ENCODE data around the gene TNFAIP8L1. TPM values are rescaled to one million over a fixed set of nuclear protein-coding genes. Genes with fewer than 3 reads are reported as not detected.
A peak's percentile ranks its signal among the peaks of the same experiment; 100 is the strongest.

The TNFAIP8L1 gene
- total RNA-seq, 2 donors from 2014 or later: 8.3 to 10.3 TPM

GRCh38 chr19:4600082-4600481 lies 39.2 kb upstream of the TNFAIP8L1 start:
- Mint-ChIP-seq H3K9me3 (no peaks in the 10 kb centered on the region), H3K27me3 (peaks cover 0 to 9% of the 10 kb centered on the region in 2 donors), H3K4me1 (ENCODE audit: low read depth in 2 of 2) (peaks cover 8 to 10% of the 10 kb centered on the region in 2 donors), H3K27ac (no peak overlapping the region), H3K4me3 (no peak overlapping the region), H3K36me3 (no peaks in the 10 kb centered on the region)
- no peak for DNase-seq (ENCODE audit: low spot score)
- no peak for ATAC-seq

DNA sequence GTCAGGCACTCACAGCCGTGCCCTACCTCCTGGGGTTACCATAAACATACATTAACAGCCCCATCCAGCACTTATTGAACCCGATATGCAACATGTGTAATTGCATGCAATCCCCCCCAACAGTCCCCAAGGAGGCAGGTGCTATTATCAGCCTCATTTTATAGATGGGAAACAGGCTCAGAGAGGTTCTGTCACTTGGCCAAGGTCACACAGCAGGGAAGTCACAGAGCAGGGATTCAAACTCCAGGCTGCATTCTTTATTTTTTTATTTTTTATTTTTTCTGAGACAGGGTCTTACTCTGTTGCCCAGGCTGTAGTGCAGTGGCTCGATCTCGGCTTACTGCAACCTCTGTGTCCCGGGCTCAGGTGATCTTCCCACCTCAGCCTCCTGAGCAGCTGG lies 38.4 kb upstream of the TNFAIP8L1 start:
- H3K4me3 Mint-ChIP-seq: no peak overlapping the region
- H3K27me3 Mint-ChIP-seq: peaks cover 0 to 9% of the 10 kb centered on the region in 2 donors
- no peak for ATAC-seq
- no peak overlapping the region for H3K27ac Mint-ChIP-seq
- no peaks in the 10 kb centered on the region for H3K36me3 Mint-ChIP-seq
- H3K9me3 Mint-ChIP-seq: no peaks in the 10 kb centered on the region
- DNase-seq (ENCODE audit: low spot score): no peak
- H3K4me1 Mint-ChIP-seq (ENCODE audit: low read depth in 2 of 2): peaks cover 8 to 10% of the 10 kb centered on the region in 2 donors

- no peak for ATAC-seq
- peaks cover 0 to 6% of the 10 kb centered on the region in 2 donors for H3K27me3 Mint-ChIP-seq
- DNase-seq (ENCODE audit: low spot score): no peak
- peaks cover 5 to 7% of the 10 kb centered on the region in 2 donors for H3K4me1 Mint-ChIP-seq (ENCODE audit: low read depth in 2 of 2)
- no peaks in the 10 kb centered on the region for H3K9me3 Mint-ChIP-seq
- no peaks in the 10 kb centered on the region for H3K36me3 Mint-ChIP-seq
- no peak overlapping the region for H3K4me3 Mint-ChIP-seq
- H3K27ac Mint-ChIP-seq: no peak overlapping the region
Observed at GRCh38 chr19:4602173-4602788, 37.0 kb upstream of the TNFAIP8L1 start.

- Mint-ChIP-seq H3K4me1 (ENCODE audit: low read depth in 2 of 2) (peaks cover 3 to 5% of the 10 kb centered on the region in 2 donors), H3K27me3 (peaks cover 0 to 6% of the 10 kb centered on the region in 2 donors), H3K4me3 (no peak overlapping the region), H3K36me3 (no peaks in the 10 kb centered on the region), H3K27ac (no peak overlapping the region), H3K9me3 (no peaks in the 10 kb centered on the region)
- DNase-seq (ENCODE audit: low spot score) (no peak), ATAC-seq (no peak)
Observed at GRCh38 chr19:4602915-4603314, 36.4 kb upstream of the TNFAIP8L1 start.

- peaks cover 2 to 8% of the 10 kb centered on the region in 2 donors for H3K27me3 Mint-ChIP-seq
- H3K9me3 Mint-ChIP-seq: no peaks in the 10 kb centered on the region
- no peaks in the 10 kb centered on the region for H3K36me3 Mint-ChIP-seq
- DNase-seq (ENCODE audit: low spot score): no peak
- no peaks in the 10 kb centered on the region for H3K4me1 Mint-ChIP-seq (ENCODE audit: low read depth in 2 of 2)
- no peak overlapping the region for H3K27ac Mint-ChIP-seq
- ATAC-seq: no peak
- H3K4me3 Mint-ChIP-seq: no peak overlapping the region
Observed at GRCh38 chr19:4604912-4605311, 34.4 kb upstream of the TNFAIP8L1 start.

GRCh38 chr19:4606181-4606580 lies 33.1 kb upstream of the TNFAIP8L1 start:
- ATAC-seq (no peak), DNase-seq (ENCODE audit: low spot score) (no peak)
- no peaks in the 10 kb centered on the region for H3K9me3 Mint-ChIP-seq
- no peaks in the 10 kb centered on the region for H3K4me1 Mint-ChIP-seq (ENCODE audit: low read depth in 2 of 2)
- no peak overlapping the region for H3K4me3 Mint-ChIP-seq
- H3K27ac Mint-ChIP-seq: no peak overlapping the region
- H3K27me3 Mint-ChIP-seq: peaks cover 15 to 16% of the 10 kb centered on the region in 2 donors
- no peaks in the 10 kb centered on the region for H3K36me3 Mint-ChIP-seq

DNA sequence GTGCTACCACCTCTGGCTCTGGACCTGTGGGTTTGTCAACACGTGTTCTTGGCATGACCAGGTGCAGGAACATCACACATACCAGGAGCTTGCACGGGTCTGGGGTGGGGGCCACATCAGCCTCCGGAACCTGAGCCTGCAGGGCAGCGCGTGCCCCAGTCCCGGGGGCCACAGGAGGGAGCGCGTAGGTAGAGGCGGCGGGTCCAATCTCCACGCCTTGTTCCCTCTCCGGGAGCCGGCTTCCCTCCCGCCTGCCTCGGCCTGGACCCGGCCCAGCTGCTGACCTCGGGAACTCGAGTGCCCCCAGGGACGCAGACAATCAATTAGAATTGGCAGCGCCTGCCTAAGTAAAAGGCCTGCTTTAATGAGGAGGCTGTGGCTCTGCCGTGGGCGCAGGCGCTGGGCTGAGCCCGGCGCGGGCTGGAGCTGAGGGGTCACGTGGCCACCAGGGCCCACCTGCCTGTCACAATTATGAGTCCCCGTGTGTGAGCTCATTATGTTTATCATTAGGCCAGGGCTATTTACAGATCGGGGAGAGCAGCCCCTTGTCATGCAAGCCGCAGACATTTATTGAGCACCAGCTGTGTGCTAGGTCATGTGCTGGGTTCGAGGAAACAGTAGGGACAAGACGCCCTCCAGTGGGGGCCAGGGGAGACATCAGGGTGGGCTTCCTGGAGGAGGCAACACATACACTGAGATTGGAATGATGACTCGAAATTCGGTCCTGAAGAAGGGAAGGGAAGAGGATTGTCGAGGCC lies 32.2 kb upstream of the TNFAIP8L1 start:
- H3K4me1 Mint-ChIP-seq (ENCODE audit: low read depth in 2 of 2): no peaks in the 10 kb centered on the region
- no peaks in the 10 kb centered on the region for H3K36me3 Mint-ChIP-seq
- peaks cover 14 to 16% of the 10 kb centered on the region in 2 donors for H3K27me3 Mint-ChIP-seq
- no peak overlapping the region for H3K4me3 Mint-ChIP-seq
- no peak overlapping the region for H3K27ac Mint-ChIP-seq
- no peaks in the 10 kb centered on the region for H3K9me3 Mint-ChIP-seq
- no peak for ATAC-seq
- no peak for DNase-seq (ENCODE audit: low spot score)

DNA sequence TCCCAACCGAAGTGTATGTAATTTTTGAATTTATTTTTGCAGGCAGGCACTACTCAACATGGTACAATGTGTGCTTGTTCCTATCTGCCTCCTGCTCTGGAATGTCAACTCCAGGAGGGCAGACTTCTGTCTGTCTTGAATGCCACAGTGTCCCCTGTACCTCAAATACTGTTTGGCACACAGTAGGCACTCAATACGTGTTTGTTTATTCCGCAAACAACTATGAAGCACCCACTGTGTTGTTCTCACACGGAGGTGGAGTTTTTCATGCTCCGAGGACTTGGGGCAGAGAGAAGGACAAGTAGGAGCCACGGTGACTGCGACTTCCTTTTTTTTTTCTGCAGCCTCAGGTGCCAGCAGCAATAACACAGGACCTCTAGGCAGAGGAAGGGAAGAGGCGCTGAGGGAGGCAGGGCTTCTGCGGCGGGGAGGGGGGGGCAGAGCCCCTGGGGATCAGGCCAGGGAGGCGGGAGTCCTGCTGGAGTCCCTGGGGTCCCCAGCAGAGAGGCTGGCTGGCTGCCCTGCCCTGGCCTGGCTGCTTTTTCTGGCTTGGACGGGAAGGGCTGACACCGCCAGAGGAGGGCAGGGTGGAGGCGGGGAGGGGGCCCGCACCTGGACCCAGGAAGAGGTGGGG lies 29.3 kb upstream of the TNFAIP8L1 start:
- Mint-ChIP-seq H3K9me3 (no peaks in the 10 kb centered on the region), H3K36me3 (no peaks in the 10 kb centered on the region), H3K27ac (no peak overlapping the region), H3K4me1 (ENCODE audit: low read depth in 2 of 2) (no peaks in the 10 kb centered on the region), H3K27me3 (peaks cover 14 to 16% of the 10 kb centered on the region in 2 donors), H3K4me3 (no peak overlapping the region)
- DNase-seq (ENCODE audit: low spot score) (no peak), ATAC-seq (peak in 1 of 2 donors; percentile 33)

GRCh38 chr19:4613254-4613751 lies 26.0 kb upstream of the TNFAIP8L1 start:
- Mint-ChIP-seq H3K4me1 (ENCODE audit: low read depth in 2 of 2) (no peaks in the 10 kb centered on the region), H3K9me3 (no peaks in the 10 kb centered on the region), H3K4me3 (no peak overlapping the region), H3K27me3 (peaks cover 12 to 23% of the 10 kb centered on the region in 2 donors), H3K27ac (no peak overlapping the region), H3K36me3 (no peaks in the 10 kb centered on the region)
- DNase-seq (ENCODE audit: low spot score): no peak
- ATAC-seq: no peak

- Mint-ChIP-seq H3K36me3 (no peaks in the 10 kb centered on the region), H3K4me1 (ENCODE audit: low read depth in 2 of 2) (no peaks in the 10 kb centered on the region), H3K27me3 (peaks cover 3 to 7% of the 10 kb centered on the region in 2 donors), H3K4me3 (no peak overlapping the region), H3K9me3 (no peaks in the 10 kb centered on the region), H3K27ac (no peak overlapping the region)
- ATAC-seq: no peak
- DNase-seq (ENCODE audit: low spot score): no peak
Observed at GRCh38 chr19:4618019-4618418, 21.3 kb upstream of the TNFAIP8L1 start.

GRCh38 chr19:4619668-4620294 lies 19.5 kb upstream of the TNFAIP8L1 start:
- no peak overlapping the region for H3K4me3 Mint-ChIP-seq

DNA sequence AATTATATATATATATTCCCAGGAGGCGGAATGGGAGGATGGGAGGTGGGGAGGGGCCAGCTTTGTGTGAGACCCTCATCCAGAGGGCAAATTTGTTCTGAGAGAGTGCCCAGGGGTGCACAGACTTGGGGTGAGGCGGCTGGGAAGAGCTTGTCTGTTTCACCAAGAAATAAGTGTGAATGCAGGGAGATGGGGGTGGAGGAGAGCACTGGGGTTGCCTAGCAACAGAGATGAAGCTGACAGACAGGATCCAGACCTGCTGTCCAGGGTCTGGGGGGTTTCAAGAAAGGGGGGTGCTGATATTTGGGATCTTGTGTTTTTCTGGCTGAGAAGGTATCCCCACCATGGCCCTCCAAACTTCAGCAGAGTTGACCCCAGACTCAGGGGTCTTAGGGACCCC lies 18.6 kb upstream of the TNFAIP8L1 start:
- DNase-seq (ENCODE audit: low spot score) (no peak), ATAC-seq (no peak)
- Mint-ChIP-seq H3K4me1 (ENCODE audit: low read depth in 2 of 2) (no peaks in the 10 kb centered on the region), H3K36me3 (no peaks in the 10 kb centered on the region), H3K9me3 (no peaks in the 10 kb centered on the region), H3K27ac (no peak overlapping the region), H3K4me3 (no peak overlapping the region), H3K27me3 (peaks cover 3 to 7% of the 10 kb centered on the region in 2 donors)

More at GRCh38 chr19:4619668-4620294, 19.5 kb upstream of the TNFAIP8L1 start:
- no peak for DNase-seq (ENCODE audit: low spot score)
- Mint-ChIP-seq H3K27ac (no peak overlapping the region), H3K9me3 (no peaks in the 10 kb centered on the region), H3K27me3 (peaks cover 3 to 7% of the 10 kb centered on the region in 2 donors), H3K36me3 (no peaks in the 10 kb centered on the region), H3K4me1 (ENCODE audit: low read depth in 2 of 2) (no peaks in the 10 kb centered on the region)
- no peak for ATAC-seq

DNA sequence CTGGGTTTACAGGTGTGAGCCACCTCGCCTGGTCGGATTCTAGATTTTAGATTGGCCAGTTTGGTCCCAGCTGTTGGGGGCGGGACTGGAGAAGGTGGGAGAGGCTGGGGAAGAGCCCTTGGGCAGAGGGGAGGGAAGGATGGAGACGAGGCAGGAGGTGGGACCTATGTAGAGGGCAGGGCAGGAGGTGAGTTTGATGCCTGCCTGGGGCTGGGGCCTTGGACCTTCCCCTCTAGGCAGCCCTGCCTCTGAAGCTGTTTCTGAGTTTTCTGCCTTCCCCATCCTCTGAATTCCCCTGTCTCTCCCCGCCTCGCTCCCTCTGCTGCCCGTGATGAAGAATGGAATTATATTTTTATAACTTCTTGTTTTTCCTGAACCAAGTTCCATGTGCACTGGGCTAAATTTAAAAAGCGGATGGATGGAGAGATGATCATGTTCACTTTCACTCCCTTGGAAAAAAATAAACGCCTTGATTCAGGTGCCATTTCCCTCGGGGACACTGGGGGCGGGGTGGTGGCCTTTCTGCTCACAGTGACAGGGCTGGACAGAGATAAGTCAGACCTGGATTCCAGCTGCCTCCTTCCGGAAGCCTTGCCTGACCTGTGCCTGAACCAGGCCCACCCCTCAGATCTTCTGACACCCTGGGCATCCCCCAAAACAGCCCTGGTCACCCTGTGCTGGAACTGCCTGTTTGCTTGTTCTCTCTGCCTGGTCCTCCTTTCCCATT lies 16.5 kb upstream of the TNFAIP8L1 start:
- Mint-ChIP-seq H3K27ac (no peak overlapping the region), H3K27me3 (peaks cover 3% of the 10 kb centered on the region in 2 donors), H3K9me3 (no peaks in the 10 kb centered on the region), H3K4me1 (ENCODE audit: low read depth in 2 of 2) (no peaks in the 10 kb centered on the region), H3K4me3 (no peak overlapping the region), H3K36me3 (no peaks in the 10 kb centered on the region)
- DNase-seq (ENCODE audit: low spot score) (no peak), ATAC-seq (no peak)
